HG02571 (cell line): ENCODE measurements around the gene HAPLN1.

Source experiments
- ATAC-seq: cut with Tn5 transposase; IDR thresholded peaks from one replicate; pipeline ENCODE4 v1.9.1; 2021; ENCODE audit warnings: mild to moderate bottlenecking, moderate library complexity; ENCODE audit not compliant: unreplicated experiment

Gene HAPLN1

DNA sequence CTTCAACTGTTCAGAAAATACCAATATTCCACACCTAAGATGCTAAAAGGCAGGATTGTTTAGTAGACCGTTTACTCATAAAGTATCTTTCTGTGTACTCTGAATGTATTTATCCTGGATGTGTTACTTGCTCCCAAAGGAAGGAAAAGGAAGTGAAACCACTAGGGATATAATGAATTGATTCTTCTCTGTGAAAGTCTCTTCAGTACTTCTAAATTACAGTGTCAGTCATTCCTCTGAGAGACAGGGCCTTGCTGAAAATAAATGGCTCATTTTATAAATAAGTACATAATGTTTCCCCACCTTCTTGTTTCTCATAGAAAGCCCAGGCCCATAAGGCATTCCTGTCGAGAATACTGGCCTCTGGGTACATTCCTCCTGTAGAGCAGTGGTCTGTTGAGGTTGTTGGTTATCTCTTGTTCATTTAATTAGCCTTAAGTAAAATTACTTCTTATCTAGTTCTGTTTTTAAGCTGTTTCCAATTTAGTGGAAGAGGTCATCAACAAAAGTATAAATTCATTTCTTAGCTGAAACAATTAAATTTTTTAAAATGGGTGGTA, 1.6 kb downstream of the HAPLN1 start:
- ATAC-seq, result no peak

DNA sequence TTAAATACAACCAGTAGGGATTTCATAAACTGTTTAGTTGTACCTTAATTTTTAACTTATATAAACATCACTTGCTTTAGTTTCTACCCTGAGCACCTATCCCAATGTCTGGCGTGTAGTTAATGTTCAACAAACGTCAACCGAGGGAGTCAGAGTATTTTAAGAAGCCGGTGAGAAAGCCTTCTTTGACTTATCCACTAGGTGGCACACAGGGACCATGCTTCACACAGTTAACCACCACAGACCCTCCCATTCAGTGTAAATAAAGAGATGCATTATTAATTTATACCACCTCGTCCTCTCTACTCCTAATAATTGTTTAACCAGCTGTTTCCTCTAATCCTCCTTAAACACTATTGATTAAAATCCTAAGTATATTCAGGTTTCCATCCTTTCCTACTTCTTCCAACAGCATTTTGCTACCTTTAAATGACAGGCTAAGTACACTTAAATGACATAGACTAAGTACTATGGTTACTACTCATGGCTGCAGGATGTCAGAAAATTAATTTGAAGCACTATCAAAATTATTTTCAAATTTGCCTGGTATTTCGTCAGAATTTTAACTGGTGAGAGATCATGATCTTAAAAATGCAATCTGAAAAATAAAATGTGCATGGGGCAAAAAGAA, 2.3 kb downstream of the HAPLN1 start:
- peak; percentile 80 for ATAC-seq

DNA sequence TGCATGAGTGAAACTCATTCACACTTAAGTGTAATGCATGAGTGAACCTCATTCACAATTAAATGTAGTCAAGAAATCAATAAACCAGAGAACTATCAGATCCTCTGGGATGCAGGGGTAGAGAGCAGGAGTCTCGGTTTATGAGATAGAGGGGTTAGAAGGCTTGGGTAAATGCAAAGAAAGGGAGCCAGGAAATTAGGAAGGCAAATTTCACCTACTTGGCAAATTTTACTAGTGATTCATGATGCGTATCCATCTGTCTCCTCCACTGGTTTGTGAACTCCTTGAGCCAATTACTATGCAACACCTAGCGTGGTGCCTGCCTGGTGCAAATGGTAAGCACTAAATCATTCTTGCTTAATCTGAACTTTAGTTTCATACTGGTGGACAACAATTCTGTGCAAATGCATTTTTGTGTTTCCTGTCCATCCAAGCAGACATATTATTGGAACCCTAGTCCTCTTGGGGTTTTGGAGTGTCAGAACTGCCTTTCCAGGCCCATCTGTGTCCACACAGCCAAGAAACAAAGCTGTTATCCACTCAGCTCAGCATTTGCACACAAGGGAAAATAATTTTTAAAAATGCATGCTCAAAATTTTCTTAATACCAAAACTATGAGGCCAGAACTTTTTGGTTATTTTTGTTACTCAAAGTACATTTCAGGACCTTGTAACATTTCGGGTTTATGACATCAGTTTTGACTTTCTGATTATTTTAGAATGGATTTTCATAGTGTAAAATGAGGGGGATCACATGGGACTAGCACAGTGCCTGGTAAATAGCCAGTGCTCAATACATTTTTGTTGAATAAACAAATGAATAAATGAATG, 5.2 kb downstream of the HAPLN1 start:
- no peak for ATAC-seq

DNA sequence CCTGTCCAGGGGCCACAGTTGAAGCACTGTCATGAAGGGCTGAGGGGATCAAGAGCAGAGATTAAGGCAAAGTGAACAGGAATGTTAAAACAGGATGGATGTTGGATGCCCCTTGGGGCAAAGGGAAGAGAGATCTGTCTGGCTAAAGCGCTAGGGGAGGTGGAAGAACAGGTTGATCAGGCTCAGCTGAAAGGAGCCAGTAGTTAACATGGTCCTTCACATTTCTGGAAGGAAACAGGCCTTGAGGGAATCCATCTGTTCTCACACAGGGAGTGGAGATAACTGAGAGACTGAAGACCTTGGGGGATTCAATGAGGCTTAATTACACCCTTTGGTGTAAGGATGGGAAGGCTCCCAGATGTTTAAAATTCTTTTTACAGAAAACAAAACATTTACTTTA, 5.8 kb downstream of the HAPLN1 start:
- no peak for ATAC-seq

DNA sequence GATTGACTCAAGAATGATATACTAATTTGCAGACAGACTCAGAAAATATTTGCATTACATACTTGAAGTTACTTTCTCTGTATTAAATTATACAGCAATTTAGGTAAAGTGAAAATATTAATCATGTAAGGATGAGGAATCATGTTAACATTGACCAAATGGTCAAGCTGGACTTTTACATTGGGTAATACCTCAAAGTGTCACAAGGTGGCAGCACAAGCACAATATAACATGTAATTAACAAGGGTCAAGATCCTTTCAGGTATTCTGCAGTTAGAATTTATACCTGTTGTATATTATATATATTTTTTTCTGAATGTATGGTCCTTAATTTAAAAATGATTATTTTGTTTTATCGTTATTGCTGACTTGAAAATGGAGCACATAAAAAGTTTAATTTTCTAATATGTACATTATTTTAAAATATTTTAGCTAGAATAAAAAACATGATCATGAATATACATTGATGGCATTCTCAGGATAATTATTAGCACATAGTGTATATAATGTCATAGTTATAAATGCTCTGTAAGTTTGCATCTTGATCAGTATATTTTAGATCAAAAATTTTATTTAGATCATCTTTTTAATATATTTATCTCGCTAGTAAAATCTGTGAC, 8.6 kb downstream of the HAPLN1 start:
- peak; percentile 57 for ATAC-seq

DNA sequence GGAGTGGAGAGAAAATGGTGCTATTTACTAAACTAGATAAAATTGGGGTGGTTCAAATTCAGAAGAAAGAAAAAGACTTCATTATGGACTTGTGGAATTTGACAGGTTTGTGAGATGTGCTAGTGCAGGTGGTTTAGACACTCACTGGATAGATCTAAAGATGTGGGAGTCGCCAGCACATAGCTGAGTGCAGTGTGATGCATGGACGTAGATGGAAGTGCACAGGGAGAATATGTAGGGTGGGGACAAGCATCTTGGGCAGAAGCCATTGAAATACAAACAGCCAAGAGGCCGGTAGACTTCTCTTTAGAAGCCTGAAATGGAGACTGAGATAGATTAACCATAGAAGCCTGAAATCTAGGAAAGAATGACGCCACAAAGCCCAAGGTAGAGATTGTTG, 10.7 kb downstream of the HAPLN1 start:
- ATAC-seq, result no peak

DNA sequence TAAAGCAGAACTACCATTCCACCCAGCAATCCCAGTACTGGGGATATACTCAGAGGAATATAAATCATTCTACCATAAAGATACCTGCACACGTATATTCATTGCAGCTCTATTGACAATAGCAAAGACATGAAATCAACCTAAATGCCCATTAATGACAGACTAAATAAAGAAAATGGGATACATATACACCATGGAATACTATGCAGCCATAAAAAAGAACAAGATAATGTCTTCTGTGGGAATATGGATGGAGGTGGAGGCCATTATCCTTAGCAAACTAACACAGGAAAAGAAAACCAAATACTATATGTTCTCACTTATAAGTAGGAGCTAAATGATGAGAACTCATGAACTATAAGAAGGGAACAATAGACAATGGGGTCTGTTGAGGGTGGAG, 12.5 kb downstream of the HAPLN1 start:
- ATAC-seq, result no peak

DNA sequence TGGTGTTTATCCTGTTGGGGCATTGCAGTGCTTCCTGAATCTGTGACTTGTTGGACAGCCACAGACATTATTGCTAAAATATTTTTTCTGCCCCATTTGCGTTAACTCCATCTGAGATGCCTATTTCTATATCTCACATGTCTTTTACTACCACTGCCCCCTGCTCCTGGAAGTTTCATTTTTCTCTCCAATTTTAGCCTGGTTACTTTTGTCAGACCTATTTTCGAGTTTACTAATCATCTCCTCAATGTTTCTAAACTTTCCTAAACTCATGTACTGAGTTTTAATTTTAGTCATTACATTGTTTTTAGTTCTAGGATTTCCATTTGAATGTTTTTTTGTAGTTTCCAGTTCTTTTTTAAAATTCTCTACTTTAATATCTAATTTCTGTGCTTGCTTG, 17.6 kb downstream of the HAPLN1 start:
- ATAC-seq, result no peak

DNA sequence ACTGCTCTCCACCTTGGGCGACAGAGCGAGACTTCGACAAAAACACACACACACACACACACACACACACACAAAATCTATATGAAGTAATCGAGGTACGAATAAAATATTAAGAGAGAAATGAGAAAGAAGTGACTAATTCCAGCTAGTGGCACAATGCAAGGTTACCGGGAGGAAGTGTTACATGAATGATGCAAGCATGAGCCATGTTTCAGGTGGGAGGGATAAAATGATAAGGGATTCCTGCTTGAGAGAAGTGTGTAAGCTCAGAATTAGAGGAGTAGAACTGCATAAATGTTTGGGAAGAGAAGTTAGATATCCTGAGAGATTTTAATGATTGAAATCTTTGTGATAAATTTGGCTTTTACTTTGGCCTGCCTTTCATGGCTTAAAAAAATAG, 18.8 kb downstream of the HAPLN1 start:
- ATAC-seq, result no peak

DNA sequence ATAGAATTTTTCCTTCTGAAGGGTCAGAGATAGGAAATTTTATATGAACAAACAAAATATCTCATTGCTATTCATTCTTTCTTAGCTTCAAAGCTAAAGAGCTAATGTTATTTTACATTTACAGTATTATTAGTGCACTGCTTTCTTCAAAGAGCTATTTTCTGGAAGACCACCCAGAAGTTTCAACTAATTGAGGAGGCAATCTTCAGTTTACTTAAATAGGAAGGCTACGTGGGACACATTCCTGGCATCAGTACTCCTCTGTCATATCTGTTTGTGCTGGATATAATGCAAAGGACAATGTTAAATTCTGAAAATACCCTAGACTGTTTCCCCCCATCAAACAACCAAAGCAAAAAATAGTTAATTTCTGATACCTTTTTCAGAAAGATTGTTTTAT, 30.8 kb downstream of the HAPLN1 start:
- no peak for ATAC-seq

DNA sequence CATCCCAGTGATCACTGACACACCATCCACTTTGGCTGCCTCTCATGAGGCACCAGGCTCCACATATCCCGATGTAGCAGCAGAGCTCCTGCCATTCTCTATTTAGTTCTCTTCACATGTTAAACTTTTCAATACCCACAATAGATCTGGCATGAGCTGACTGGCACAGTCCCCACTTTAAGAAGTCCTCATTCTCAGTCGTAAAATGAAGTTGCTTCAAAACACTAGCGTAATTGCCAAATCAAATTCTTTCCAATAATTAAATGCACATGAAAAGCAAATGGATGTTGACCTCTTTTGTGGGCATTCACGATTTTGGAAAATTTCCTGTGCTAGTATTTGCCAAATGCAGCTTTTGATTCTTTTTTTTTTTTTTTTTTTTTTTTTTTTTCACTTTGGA, 32.4 kb downstream of the HAPLN1 start:
- ATAC-seq, result no peak

DNA sequence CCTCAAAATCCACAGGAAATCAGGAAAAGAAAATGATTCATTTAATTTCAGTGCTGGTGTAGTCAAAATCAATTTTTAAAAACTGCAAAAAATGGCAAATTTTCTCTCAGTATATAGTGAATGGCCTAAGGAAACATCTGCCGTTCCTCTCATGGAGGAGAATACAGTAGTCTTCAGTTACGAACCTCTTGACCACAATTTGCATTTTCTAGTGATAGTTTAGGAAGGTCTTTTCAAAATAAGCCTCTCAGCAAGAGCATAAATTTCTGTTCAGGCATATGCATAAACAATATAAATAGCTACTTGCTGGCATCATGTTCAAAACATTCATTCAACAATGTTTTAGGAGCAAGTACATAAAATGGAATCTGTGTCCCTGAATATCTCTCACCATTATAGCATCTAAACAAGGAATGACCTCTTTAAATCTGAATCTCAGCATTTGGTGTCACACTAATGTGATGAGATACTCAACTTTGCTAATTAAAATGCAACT, 33.5 kb downstream of the HAPLN1 start:
- no peak for ATAC-seq

DNA sequence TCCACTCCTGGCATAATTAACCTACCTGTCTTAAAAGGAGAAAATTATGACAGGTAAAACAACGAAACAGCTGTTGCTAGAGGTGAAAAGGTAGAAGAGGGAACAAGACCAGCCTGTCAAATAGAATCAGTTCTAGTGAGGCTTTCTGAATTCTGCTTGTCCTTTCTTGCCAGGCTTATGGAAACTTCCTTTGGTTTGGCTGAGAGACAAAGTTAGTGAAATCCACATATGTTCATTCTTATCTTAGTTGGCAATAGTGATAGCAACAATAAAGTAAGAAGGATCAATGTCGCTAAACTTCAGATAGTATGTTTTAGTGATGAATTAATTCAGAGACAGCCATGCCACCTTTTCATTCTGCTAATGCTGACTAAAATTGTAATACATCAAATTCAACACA, 34.4 kb downstream of the HAPLN1 start:
- ATAC-seq, result no peak

DNA sequence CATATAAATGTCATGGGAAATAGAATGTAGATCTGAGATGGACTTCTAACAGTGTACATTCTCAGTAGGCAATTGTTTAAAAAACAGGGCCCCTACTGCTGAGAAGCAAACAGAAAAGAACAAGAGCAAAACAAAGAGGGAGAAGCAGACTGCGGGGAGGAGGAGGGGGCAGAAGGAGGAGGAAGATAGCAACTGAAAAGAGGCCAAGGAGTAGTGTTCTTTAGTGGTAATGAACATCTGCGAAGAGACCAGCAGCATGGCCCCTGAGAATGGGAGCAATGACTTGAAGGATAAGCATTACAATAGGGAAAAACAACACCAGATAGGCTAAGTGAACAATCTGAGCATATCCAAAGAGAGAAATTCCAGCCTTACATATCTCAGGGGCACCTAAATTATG, 36.8 kb downstream of the HAPLN1 start:
- no peak for ATAC-seq

DNA sequence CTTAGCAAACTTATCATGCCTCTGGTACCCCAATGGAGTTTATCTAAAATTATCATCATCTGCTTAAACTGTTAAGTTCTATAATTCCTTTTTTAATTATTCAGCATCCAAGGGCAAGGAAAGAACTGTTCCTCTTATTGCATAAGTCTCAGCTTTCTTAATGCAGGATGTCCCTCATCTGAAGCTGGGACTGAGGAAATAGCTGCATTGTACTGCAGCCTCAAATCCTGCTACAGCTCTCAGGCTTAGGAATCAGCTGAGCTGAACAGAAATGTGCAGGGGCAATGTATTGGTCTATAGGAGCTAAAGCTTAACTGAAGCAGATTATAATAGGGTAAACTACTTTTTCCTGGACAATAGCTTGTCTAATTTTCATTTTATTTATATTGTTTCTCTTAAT, 48.0 kb downstream of the HAPLN1 start:
- ATAC-seq, result no peak

DNA sequence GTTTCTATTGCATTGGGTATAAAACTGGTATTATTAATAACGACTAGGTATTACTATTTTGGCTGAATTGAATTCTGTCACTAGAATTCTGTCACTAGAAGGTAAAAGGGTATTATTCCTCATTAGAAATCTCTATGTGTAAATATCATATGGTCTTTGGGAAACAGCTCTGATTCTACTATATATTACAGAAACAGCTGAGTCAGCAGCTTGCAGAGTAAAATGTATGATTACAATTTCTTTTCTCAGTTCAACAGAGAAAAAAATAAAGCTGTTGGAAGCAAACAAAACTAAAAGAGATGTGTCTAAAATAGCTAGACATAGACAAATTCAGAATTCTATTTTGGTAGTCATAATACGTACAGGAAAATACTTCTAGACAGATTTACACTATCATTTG, 48.5 kb downstream of the HAPLN1 start:
- ATAC-seq, result no peak

DNA sequence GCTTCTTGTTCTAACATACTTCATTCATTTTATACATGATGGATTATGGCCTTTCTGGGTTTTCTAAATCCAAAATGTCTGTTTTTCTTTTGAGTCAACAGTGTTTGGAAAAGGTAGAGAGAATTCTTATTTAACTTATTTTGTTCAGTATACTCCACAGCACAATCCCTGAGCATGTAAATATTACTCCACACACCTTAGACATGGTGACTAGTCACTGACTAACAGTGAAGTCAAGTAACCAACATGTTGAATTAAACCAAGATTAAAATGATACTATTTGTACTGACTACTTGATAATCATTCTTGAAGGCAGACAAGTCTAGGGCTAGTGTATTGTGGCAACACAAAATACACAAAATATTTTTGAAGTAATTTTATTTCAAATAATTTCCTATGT, 55.0 kb downstream of the HAPLN1 start:
- no peak for ATAC-seq

DNA sequence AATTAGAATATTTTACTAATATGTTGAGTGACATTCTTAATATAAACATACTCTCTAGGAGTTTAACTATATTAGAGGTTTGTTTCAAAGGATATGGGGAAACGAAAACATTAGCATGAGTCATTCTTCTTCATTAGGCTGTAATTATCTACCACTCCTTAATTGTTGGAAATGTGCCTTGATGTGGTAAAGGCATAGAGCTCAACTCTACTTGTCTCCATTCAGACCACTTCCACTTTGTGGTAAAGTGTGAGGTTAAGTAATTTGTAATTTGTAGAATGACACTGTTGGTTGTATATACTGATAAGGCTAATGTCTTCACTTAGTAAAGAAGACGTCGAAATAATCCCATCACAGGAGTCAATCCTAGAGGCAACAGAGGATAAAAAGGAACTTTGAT, 58.1 kb downstream of the HAPLN1 start:
- ATAC-seq, result no peak

DNA sequence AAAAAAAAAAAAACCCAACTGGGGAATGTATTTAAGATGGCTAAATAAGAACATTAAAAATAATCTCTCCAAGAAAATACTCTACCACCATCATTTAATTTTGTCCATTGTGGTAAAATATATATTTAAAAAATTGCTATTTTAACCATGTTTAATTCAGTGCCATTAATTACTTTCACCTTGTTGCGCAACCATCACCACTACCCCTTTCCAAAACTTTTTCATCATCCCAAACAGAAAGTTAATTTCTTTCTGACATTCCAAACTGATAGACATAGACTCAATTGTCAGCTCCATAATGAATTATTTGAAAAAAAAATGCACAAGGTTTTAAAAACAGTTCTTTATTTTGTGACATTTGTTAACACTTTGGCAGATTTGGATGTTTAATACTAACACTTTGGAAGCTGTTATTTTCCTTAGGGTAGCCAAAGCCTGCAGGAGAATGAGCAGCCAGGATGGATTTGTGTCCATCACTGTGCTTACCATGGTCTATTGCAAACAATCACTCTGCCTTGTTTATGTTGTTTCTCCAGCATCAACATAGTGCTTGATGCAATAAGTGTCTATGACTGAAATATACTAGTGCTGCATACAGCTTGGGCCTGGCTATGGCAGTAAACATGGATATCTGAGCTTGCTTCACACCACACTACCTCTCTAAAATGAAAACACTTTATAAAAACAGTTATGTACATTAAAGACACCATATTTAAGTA, 62.7 kb downstream of the HAPLN1 start:
- no peak for ATAC-seq

DNA sequence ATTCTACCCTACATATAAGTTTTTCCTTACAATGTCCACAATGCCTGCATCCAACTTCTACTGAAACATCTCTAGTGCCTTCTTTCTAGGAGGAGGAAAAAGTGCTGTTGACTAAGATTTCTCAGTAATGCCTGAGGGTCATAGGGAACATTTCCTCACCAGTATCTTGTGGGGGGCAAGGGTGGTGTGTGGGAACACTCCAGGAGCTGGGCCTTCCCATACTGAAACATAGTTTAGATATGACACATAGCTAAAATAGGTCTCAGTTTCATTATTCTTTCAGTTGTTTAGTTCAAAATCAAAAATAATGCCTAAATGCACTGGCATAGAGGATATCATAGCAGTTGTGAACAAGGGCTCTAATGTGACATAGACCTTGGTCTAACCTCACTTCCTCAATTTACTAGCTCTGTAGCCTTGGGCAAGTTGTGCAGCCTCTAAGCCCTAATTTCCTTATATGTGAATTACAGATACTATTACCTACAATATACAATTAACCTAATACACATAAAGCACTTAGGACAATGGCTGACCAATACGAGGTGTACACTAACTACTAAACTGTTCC, 66.1 kb downstream of the HAPLN1 start:
- ATAC-seq, result no peak

DNA sequence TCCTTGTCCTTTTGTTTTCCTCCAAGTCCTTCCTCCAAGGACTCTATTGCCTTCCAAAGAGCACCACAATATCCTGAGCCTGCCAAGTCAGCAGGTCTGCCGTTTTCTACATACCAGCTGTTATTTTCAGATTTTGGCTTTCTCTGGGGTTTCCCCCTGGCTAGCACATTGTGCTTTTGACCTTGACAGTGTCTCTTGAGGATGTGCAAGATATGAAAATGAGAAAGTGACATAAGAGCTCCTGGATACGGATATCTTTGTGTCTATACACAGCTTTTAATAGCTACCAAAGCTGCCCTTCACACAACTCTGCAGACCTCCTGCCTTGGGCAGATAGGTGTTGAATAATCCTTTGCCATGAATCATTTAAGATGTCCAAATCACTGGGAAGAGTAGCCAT, 67.0 kb downstream of the HAPLN1 start:
- ATAC-seq, result peak; percentile 74
